HepG2 (cell line): ENCODE measurements around the gene ZNF764. TPM values are rescaled to one million over a fixed set of nuclear protein-coding genes. Genes with fewer than 3 reads are reported as not detected.

Experiments
- CREM ChIP-seq, 2 experiments: sonication (generic) in 1 of 2; formaldehyde crosslinking in 1 of 2; IDR thresholded peaks; 2 replicates each; pipeline versions ENCODE4 v1.4.0 to v1.6.1; 2016 to 2020; ENCODE audit warnings: antibody characterized with exemption in 1 of 2, mild to moderate bottlenecking in 1 of 2, missing genetic modification reagents in 1 of 2
- DNMT3B ChIP-seq: conservative IDR thresholded peaks from 2 replicates; pipeline ENCODE4 v1.6.1; 2016; ENCODE audit warnings: missing biosample characterization, control low read depth
- HMG20A ChIP-seq: IDR thresholded peaks from 2 replicates; pipeline ENCODE4 v1.6.1; 2016; ENCODE audit warnings: borderline replicate concordance
- HNRNPUL1 ChIP-seq: fragments of 200-400 bp; formaldehyde crosslinking; IDR thresholded peaks from 2 replicates; pipeline ENCODE4 v1.6.1; 2017; ENCODE audit warnings: low read depth, mild to moderate bottlenecking, low read length, moderate library complexity
- HOXA7 ChIP-seq: sonication (generic); formaldehyde crosslinking; IDR thresholded peaks from 2 replicates; pipeline ENCODE4 v1.8.1; 2022; ENCODE audit warnings: mild to moderate bottlenecking, missing genetic modification reagents, moderate library complexity
- KDM2A ChIP-seq: sonication (generic); formaldehyde crosslinking; IDR thresholded peaks from 2 replicates; pipeline ENCODE4 v1.4.0; 2020; ENCODE audit warnings: low read depth, missing genetic modification reagents, borderline replicate concordance
- MATR3 ChIP-seq: sonication (generic); formaldehyde crosslinking; IDR thresholded peaks from 2 replicates; pipeline ENCODE4 v1.4.0; 2020; ENCODE audit warnings: missing genetic modification reagents
- MYC ChIP-seq: sonication (generic); formaldehyde crosslinking; IDR thresholded peaks from 2 replicates; pipeline ENCODE4 v1.9.0; 2021; ENCODE audit warnings: missing genetic modification reagents, borderline replicate concordance
- PPARG ChIP-seq: conservative IDR thresholded peaks from 2 replicates; pipeline ENCODE4 v1.6.1; 2016; ENCODE audit warnings: missing biosample characterization, missing genetic modification reagents
- SMARCC2 ChIP-seq: fragments of 450-650 bp; IDR thresholded peaks from 2 replicates; pipeline ENCODE4 v1.6.1; 2017; ENCODE audit warnings: antibody characterized with exemption, mild to moderate bottlenecking
- STAT5B ChIP-seq: sonication (generic); formaldehyde crosslinking; IDR thresholded peaks from 2 replicates; pipeline ENCODE4 v1.4.0; 2020; ENCODE audit warnings: missing genetic modification reagents
- ZNF234 ChIP-seq: sonication (generic); formaldehyde crosslinking; conservative IDR thresholded peaks from 2 replicates; pipeline ENCODE4 v1.5.1; 2020; ENCODE audit warnings: mild to moderate bottlenecking, missing genetic modification reagents
- ZNF24 ChIP-seq: fragments of 450-650 bp; IDR thresholded peaks from 2 replicates; pipeline ENCODE4 v1.6.1; 2017; ENCODE audit warnings: antibody characterized with exemption, mild to moderate bottlenecking
- ZNF431 ChIP-seq: sonication (generic); formaldehyde crosslinking; IDR thresholded peaks from 2 replicates; pipeline ENCODE4 v1.9.0; 2022; ENCODE audit warnings: missing genetic modification reagents, low read depth, mild to moderate bottlenecking, borderline replicate concordance
- ZNF484 ChIP-seq: sonication (generic); formaldehyde crosslinking; IDR thresholded peaks from 2 replicates; pipeline ENCODE4 v1.5.1; 2020; ENCODE audit warnings: mild to moderate bottlenecking, low read depth, missing genetic modification reagents, borderline replicate concordance
- ZNF550 ChIP-seq: sonication (generic); formaldehyde crosslinking; IDR thresholded peaks from 2 replicates; pipeline ENCODE4 v1.4.0; 2020; ENCODE audit warnings: mild to moderate bottlenecking, missing genetic modification reagents, borderline replicate concordance
- ZNF563 ChIP-seq: sonication (generic); formaldehyde crosslinking; IDR thresholded peaks from 2 replicates; pipeline ENCODE4 v1.8.0; 2022; ENCODE audit warnings: mild to moderate bottlenecking, moderate library complexity, missing genetic modification reagents
- ZNF660 ChIP-seq: sonication (generic); formaldehyde crosslinking; IDR thresholded peaks from 2 replicates; pipeline ENCODE4 v1.5.1; 2020; ENCODE audit warnings: mild to moderate bottlenecking, low read depth, missing genetic modification reagents, borderline replicate concordance
- polyA plus RNA-seq, 8 experiments: library from polyadenylated mRNA; depleted of rRNA in 3 of 8; stranded (reverse) in 7 of 8; unstranded in 1 of 8; fragments of >200 nt; fragmentation: Illumina TruSeq in 4 of 8; extraction: Trizol in 4 of 8; gene quantifications; 2 replicates each; pipeline versions ENCODE4 v1.2.1 to v1.2.3, GENCODE V29; 2011 to 2016; ENCODE audit warnings: low read depth in 4 of 8, missing spikeins in 1 of 8, mixed read lengths in 1 of 8; ENCODE audit not compliant: insufficient read depth in 1 of 8
- total RNA-seq, 5 experiments: library from RNA; depleted of rRNA; stranded (reverse); fragments of >200 nt; fragmentation: Illumina TruSeq; extraction: Trizol; gene quantifications; 2 replicates each; pipeline ENCODE4 v1.2.3, GENCODE V29; 2016; ENCODE audit warnings: low read depth in 1 of 5
- TF ChIP-seq, protein P1 (sequence below): sonication (generic); formaldehyde crosslinking; IDR thresholded peaks from 2 replicates; pipeline ENCODE4 v1.4.0; 2020; ENCODE audit warnings: mild to moderate bottlenecking, missing genetic modification reagents
- TF ChIP-seq, protein P2 (sequence below): sonication (generic); formaldehyde crosslinking; IDR thresholded peaks from 2 replicates; pipeline ENCODE4 v1.4.0; 2020; ENCODE audit warnings: missing genetic modification reagents, borderline replicate concordance
- TF ChIP-seq, protein P3 (sequence below): sonication (generic); formaldehyde crosslinking; IDR thresholded peaks from 2 replicates; pipeline ENCODE4 v1.5.0; 2020; ENCODE audit warnings: mild to moderate bottlenecking, missing genetic modification reagents
- TF ChIP-seq, protein P4 (sequence below): IDR thresholded peaks from 2 replicates; pipeline ENCODE4 v1.6.1; 2016; ENCODE audit warnings: low read depth

ZNF764 gene
- total and polyA plus RNA-seq, 2 of the 13 experiments (the other 11 are each of a cell fraction or from before 2014, with no cell fraction given), result 4.1 to 9.1 TPM

DNA sequence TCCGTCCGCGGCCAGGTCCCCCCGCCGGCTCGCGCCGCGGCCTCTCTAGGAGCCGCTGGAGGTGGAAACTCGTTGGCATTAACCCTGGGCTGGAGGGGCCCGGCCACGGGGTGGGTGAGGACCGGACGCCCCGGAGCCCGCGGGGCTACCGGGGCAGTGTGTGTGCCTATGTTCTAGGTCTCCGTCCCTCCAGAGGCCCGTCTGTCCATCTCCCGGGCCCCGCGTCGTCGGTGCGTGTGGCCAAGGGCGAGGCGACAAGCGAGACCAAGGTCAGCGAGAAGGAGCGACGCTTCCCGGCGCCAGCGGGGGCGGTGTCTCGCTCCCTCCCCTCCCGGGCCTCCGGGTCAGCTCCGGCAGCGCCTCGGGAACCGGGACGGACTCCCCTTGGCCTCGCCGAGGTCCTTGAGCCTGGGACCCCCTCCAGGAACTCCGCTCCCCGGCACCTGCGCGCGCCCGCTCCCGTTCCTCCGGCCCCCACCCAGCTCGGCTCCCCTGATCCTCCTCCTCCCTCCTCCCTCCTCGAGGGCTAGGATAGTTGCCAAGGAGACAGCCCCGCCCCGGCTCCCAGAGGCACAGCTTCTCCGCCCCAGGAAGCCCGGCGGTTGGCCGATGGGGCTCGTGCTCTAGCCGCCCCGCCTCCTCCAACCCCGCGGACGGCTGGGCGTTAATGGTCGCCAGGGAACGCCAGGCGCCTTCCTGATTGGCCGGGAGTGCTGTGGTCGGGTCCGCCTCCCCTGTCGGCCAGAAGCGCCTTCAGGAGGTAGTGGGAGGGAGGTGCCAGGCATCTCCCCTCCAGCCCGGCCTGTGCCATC, 31.1 kb downstream of the ZNF764 start (continued):
- TF ChIP-seq MYC (peak; percentile 56), HOXA7 (CRISPR knock-in tag) (no peak), ZNF431 (CRISPR knock-in tag) (peak; percentile 52), KDM2A (CRISPR knock-in tag) (peak; percentile 91), PPARG (CRISPR knock-in tag) (no peak), DNMT3B (CRISPR knock-in tag) (no peak; the same call in 1 of the 2 replicates), ZNF660 (CRISPR knock-in tag) (no peak), HMG20A (CRISPR knock-in tag) (no peak), ZNF484 (no peak), ZNF550 (CRISPR knock-in tag) (no peak), ZNF24 (no peak), CREM (IDR thresholded peaks at IDR 0.05) (no peak), CREM (CRISPR knock-in tag; IDR thresholded peaks at IDR 0.05) (no peak), HNRNPUL1 (no peak; the same call in none of the 2 replicates), ZNF563 (peak; percentile 69; the same call in 1 of the 2 replicates), ZNF234 (no peak), STAT5B (no peak), SMARCC2 (no peak), MATR3 (CRISPR knock-in tag) (no peak)
- TF ChIP-seq, protein P1, sequence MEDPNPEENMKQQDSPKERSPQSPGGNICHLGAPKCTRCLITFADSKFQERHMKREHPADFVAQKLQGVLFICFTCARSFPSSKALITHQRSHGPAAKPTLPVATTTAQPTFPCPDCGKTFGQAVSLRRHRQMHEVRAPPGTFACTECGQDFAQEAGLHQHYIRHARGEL (CRISPR knock-in tag), result no peak
- TF ChIP-seq, protein P2, sequence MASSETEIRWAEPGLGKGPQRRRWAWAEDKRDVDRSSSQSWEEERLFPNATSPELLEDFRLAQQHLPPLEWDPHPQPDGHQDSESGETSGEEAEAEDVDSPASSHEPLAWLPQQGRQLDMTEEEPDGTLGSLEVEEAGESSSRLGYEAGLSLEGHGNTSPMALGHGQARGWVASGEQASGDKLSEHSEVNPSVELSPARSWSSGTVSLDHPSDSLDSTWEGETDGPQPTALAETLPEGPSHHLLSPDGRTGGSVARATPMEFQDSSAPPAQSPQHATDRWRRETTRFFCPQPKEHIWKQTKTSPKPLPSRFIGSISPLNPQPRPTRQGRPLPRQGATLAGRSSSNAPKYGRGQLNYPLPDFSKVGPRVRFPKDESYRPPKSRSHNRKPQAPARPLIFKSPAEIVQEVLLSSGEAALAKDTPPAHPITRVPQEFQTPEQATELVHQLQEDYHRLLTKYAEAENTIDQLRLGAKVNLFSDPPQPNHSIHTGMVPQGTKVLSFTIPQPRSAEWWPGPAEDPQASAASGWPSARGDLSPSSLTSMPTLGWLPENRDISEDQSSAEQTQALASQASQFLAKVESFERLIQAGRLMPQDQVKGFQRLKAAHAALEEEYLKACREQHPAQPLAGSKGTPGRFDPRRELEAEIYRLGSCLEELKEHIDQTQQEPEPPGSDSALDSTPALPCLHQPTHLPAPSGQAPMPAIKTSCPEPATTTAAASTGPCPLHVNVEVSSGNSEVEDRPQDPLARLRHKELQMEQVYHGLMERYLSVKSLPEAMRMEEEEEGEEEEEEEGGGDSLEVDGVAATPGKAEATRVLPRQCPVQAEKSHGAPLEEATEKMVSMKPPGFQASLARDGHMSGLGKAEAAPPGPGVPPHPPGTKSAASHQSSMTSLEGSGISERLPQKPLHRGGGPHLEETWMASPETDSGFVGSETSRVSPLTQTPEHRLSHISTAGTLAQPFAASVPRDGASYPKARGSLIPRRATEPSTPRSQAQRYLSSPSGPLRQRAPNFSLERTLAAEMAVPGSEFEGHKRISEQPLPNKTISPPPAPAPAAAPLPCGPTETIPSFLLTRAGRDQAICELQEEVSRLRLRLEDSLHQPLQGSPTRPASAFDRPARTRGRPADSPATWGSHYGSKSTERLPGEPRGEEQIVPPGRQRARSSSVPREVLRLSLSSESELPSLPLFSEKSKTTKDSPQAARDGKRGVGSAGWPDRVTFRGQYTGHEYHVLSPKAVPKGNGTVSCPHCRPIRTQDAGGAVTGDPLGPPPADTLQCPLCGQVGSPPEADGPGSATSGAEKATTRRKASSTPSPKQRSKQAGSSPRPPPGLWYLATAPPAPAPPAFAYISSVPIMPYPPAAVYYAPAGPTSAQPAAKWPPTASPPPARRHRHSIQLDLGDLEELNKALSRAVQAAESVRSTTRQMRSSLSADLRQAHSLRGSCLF (CRISPR knock-in tag), result 0 out of 2 replicates have a peak, but pooled peaks have one; percentile 54
- TF ChIP-seq, protein P3, sequence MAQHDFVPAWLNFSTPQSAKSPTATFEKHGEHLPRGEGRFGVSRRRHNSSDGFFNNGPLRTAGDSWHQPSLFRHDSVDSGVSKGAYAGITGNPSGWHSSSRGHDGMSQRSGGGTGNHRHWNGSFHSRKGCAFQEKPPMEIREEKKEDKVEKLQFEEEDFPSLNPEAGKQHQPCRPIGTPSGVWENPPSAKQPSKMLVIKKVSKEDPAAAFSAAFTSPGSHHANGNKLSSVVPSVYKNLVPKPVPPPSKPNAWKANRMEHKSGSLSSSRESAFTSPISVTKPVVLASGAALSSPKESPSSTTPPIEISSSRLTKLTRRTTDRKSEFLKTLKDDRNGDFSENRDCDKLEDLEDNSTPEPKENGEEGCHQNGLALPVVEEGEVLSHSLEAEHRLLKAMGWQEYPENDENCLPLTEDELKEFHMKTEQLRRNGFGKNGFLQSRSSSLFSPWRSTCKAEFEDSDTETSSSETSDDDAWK (CRISPR knock-in tag), result no peak
- TF ChIP-seq, protein P4, sequence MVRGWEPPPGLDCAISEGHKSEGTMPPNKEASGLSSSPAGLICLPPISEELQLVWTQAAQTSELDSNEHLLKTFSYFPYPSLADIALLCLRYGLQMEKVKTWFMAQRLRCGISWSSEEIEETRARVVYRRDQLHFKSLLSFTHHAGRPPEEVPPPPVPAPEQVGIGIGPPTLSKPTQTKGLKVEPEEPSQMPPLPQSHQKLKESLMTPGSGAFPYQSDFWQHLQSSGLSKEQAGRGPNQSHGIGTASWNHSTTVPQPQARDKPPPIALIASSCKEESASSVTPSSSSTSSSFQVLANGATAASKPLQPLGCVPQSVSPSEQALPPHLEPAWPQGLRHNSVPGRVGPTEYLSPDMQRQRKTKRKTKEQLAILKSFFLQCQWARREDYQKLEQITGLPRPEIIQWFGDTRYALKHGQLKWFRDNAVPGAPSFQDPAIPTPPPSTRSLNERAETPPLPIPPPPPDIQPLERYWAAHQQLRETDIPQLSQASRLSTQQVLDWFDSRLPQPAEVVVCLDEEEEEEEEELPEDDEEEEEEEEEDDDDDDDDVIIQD (CRISPR knock-in tag), result no peak; the same call in 1 of the 2 replicates
